Lung (tissue), 12 donors: ENCODE results near the gene RFX8. TPM values are rescaled to one million over a fixed set of nuclear protein-coding genes. Genes with fewer than 3 reads are reported as not detected.

Experiments used
- ATAC-seq: fragments of 200-7000 bp; cut with Tn5 transposase; one replicate; pipeline ENCODE4 v1.9.1; 2020; ENCODE audit warnings: moderate number of reproducible peaks; ENCODE audit not compliant: insufficient read depth, low FRiP score
- DNase-seq, 3 donors: peaks; one replicate each; pipeline ENCODE4 v3.0.0-alpha.2; 2013 to 2017
- H3K27ac ChIP-seq, 2 donors: one replicate each; pipeline ENCODE4 v1.5.1; 2013; ENCODE audit warnings: mild to moderate bottlenecking in 2 of 2, moderate library complexity in 2 of 2, control low read depth in 1 of 2, inconsistent platforms in 1 of 2, low read depth in 1 of 2, low read length in 1 of 2
- H3K27me3 ChIP-seq, 3 donors: one replicate each; pipeline ENCODE4 v1.5.1; 2013; ENCODE audit warnings: low read length in 2 of 3; ENCODE audit not compliant: control insufficient read depth in 3 of 3, insufficient read depth in 3 of 3
- H3K36me3 ChIP-seq, 4 donors: one replicate each; pipeline ENCODE4 v1.5.1; 2013; ENCODE audit warnings: low read length in 4 of 4, mild to moderate bottlenecking in 1 of 4, moderate library complexity in 1 of 4; ENCODE audit not compliant: control insufficient read depth in 4 of 4, insufficient read depth in 4 of 4
- H3K4me1 ChIP-seq, 5 donors: one replicate each; pipeline ENCODE4 v1.5.1; 2013; ENCODE audit warnings: low read length in 5 of 5, mild to moderate bottlenecking in 2 of 5, moderate library complexity in 1 of 5; ENCODE audit not compliant: control insufficient read depth in 5 of 5, insufficient read depth in 5 of 5
- H3K4me3 ChIP-seq: one replicate; pipeline ENCODE4 v1.5.1; 2013; ENCODE audit warnings: mild to moderate bottlenecking, control low read depth, moderate library complexity
- H3K9ac ChIP-seq, 2 donors: one replicate each; pipeline ENCODE4 v1.5.1; 2013; ENCODE audit warnings: low read length in 2 of 2, control low read depth in 1 of 2; ENCODE audit not compliant: insufficient read depth in 1 of 2
- H3K9me3 ChIP-seq, 4 donors: one replicate each; pipeline ENCODE4 v1.5.1; 2013; ENCODE audit warnings: low read length in 3 of 4, mild to moderate bottlenecking in 1 of 4, moderate library complexity in 1 of 4; ENCODE audit not compliant: control insufficient read depth in 4 of 4, insufficient read depth in 3 of 4
- WGBS, 2 donors: extraction: QIAGEN DNeasy Blood & Tissue Kit; methylation state at CpG; one replicate each; pipeline ENCODE4 v1.1.7; 2013; 5-methylcytosine and 5-hydroxymethylcytosine counted together
- polyA plus RNA-seq, 2 donors: library from polyadenylated mRNA; stranded (reverse); fragments of 200-250 nt; gene quantifications; one replicate each; pipeline ENCODE4 v1.2.1, GENCODE V29; 2013
- total RNA-seq, 2 donors: library from RNA; depleted of rRNA in 1 of 2; stranded (reverse); fragments of >200 nt in 1 of 2; gene quantifications; one replicate each; pipeline ENCODE4 v1.2.1, GENCODE V29; 2014 to 2021
- TF ChIP-seq, protein P1 (sequence below): IDR thresholded peaks from 2 replicates; pipeline ENCODE4 v1.5.1; 2012; ENCODE audit warnings: mild to moderate bottlenecking; ENCODE audit errors: control extremely low read depth, extremely low read depth
- donor health status: control.
- donor health status: control.
- donor health status: Bipolar disorder and iron deficiency.
- donor health status: healthy.
- donor health status: DM: yes; HTN: yes; CAD: no.

RFX8 gene
- total and polyA plus RNA-seq, 4 donors, result 0.11 to 0.88 (median 0.36) TPM

DNA sequence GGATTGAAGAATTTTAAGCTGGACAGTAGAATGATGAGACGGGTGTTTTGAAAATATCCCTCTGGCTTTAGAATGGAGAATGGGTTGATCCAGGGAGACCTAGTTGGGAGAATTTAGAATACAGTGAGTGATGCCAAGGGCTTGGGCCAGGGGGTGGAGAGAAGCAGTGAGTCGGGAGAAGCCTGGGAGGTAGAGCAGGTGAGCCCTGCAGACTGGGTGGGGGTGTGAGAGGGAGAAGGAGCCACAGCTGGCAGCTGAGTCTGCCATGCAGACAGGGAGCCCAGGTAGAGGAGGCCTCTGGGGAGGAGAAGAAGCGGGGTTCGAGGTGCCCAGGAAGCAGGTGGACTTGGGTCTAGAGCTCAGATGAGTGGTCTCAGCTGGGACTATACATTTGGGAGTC, 105.8 kb downstream of the RFX8 start:
- ATAC-seq (no peak), DNase-seq (no peak)
- TF ChIP-seq, protein P1, sequence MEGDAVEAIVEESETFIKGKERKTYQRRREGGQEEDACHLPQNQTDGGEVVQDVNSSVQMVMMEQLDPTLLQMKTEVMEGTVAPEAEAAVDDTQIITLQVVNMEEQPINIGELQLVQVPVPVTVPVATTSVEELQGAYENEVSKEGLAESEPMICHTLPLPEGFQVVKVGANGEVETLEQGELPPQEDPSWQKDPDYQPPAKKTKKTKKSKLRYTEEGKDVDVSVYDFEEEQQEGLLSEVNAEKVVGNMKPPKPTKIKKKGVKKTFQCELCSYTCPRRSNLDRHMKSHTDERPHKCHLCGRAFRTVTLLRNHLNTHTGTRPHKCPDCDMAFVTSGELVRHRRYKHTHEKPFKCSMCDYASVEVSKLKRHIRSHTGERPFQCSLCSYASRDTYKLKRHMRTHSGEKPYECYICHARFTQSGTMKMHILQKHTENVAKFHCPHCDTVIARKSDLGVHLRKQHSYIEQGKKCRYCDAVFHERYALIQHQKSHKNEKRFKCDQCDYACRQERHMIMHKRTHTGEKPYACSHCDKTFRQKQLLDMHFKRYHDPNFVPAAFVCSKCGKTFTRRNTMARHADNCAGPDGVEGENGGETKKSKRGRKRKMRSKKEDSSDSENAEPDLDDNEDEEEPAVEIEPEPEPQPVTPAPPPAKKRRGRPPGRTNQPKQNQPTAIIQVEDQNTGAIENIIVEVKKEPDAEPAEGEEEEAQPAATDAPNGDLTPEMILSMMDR, result no peak
- Histone ChIP-seq H3K4me3 (no peak overlapping the region), H3K36me3 (no peaks in the 10 kb centered on the region), H3K4me1 (no peaks in the 10 kb centered on the region), H3K9ac (no peak overlapping the region), H3K27me3 (no peaks in the 10 kb centered on the region), H3K27ac (no peak overlapping the region), H3K9me3 (peaks cover 0 to 8% (median 0%) of the 10 kb centered on the region in 4 donors)
- 93 to 96% methylated on average over 4 of the region's 4 CpGs for WGBS, 2 donors

DNA sequence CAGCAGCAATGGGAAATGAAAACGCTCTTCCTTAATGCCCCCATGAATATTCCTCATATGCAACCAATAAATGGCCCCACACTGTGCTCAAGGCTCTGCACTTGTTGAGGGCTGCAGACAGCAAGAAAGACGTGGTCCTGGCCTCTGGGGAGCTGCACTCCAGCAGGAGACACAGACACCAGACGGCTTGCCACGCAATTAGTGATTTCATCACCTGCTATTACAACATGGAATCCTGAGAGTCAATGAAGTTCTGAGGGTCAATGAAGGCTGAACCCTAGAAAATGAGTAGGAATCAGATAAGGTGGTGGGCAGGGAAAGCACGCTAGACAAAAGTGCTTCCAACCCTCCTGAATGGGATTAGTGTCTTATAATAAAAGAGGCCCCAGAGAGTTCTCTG, 106.5 kb downstream of the RFX8 start:
- DNase-seq, result no peak
- TF ChIP-seq, protein P1, result no peak
- Histone ChIP-seq H3K4me3 (no peak overlapping the region), H3K27ac (no peak overlapping the region), H3K9me3 (peaks cover 0 to 8% (median 0%) of the 10 kb centered on the region in 4 donors), H3K9ac (no peak overlapping the region), H3K36me3 (no peaks in the 10 kb centered on the region), H3K4me1 (no peaks in the 10 kb centered on the region), H3K27me3 (no peaks in the 10 kb centered on the region)
- WGBS, 2 donors, result 38 to 70% methylated on average over 5 of the region's 5 CpGs
- no peak for ATAC-seq

DNA sequence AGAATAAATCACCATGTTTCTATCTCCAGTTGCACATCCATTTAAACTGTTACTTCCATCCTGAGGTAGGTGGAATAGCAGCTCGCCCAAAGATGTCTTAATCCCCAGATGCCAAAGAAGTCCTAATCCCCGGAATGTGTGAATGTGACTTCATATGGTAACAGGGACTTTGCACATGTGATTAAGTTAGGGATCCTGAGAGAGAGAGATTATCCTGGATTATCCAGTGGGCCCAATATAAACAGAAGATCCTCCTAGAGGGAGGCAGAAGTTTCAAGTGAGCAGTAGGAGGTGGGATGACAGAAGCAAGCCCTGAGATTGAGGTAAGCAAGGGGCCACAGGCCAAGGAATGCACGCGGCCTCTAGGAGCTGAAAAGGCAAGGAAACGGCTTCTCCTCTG, 107.4 kb downstream of the RFX8 start:
- Histone ChIP-seq H3K36me3 (no peaks in the 10 kb centered on the region), H3K9ac (no peak overlapping the region), H3K4me1 (no peaks in the 10 kb centered on the region), H3K9me3 (no peaks in the 10 kb centered on the region), H3K27me3 (no peaks in the 10 kb centered on the region), H3K4me3 (no peak overlapping the region), H3K27ac (no peak overlapping the region)
- no peak for ATAC-seq
- 85 to 93% methylated on average over 5 of the region's 5 CpGs for WGBS, 2 donors
- DNase-seq, result no peak
- TF ChIP-seq, protein P1, result no peak

DNA sequence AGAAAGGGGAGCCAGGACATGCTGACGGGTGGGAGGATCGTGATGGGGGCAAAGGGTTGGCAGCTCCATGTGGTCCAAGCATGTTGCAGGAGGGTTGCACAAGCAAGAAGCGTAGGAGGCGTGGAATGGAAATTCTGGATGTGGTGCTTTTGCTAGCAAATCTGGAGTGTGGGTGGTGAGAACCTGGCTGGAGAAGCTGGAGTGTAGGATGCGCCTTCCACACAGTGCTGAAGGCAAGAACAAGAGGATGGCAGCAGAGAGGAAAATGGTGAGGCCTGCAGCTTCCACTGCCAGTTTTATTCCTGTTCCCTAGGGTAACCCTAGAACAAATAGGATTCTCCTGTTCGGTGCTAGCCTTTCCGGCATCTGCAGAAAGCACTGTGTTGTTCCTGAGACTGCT, 110.0 kb downstream of the RFX8 start:
- WGBS, 2 donors, result 86 to 96% methylated on average over 7 of the region's 7 CpGs

More for the DNA sequence above, 110.0 kb downstream of the RFX8 start:
- H3K4me3 ChIP-seq, result no peak overlapping the region
- DNase-seq (no peak), ATAC-seq (no peak)
- H3K27ac ChIP-seq, result no peak overlapping the region
- no peaks in the 10 kb centered on the region for H3K4me1 ChIP-seq
- H3K27me3 ChIP-seq, result no peaks in the 10 kb centered on the region
- TF ChIP-seq, protein P1, result no peak
- no peak overlapping the region for H3K9ac ChIP-seq
- no peaks in the 10 kb centered on the region for H3K9me3 ChIP-seq
- no peaks in the 10 kb centered on the region for H3K36me3 ChIP-seq
